Panc1 (cell line): ENCODE measurements around the gene IL17REL. TPM values are rescaled to one million over a fixed set of nuclear protein-coding genes. Genes with fewer than 3 reads are reported as not detected.

Experiments
- ATAC-seq: fragments of 200-7000 bp; cut with Tn5 transposase; 2 replicates; pipeline ENCODE4 v1.9.1; 2020; ENCODE audit warnings: mild to moderate bottlenecking, moderate library complexity
- BruUV-seq: library from RNA; stranded (reverse); fragments of 400-500 nt; replicated peaks from 2 replicates; lab custom pipeline; 2021; lab: Mats Ljungman, UMichigan
- CTCF ChIA-PET: fragments of 300-600 bp; sonication (Branson Sonifier 250); formaldehyde crosslinking; loops from one replicate; lab custom pipeline; 2022; ENCODE audit warnings: antibody characterized with exemption; lab: Charles Lee
- POLR2A ChIA-PET: fragments of 300-600 bp; sonication (Branson Sonifier 250); formaldehyde crosslinking; loops from one replicate; lab custom pipeline; 2022; ENCODE audit warnings: antibody characterized with exemption; lab: Charles Lee
- DNase-seq: peaks from one replicate; pipeline ENCODE4 v3.0.0-alpha.2; 2010; ENCODE audit warnings: low read depth, low spot score
- H3K27ac ChIP-seq: 2 replicates; pipeline ENCODE4 v1.5.1; 2011; ENCODE audit warnings: mild to moderate bottlenecking, low read length, inconsistent platforms
- H3K27me3 ChIP-seq: fragments of 200-500 bp; sonication (Bioruptor generic); 2 replicates; pipeline ENCODE4 v1.6.0; 2014; ENCODE audit warnings: low read length, inconsistent platforms; ENCODE audit not compliant: control insufficient read depth, insufficient read depth
- H3K36me3 ChIP-seq: fragments of 200-500 bp; sonication (Bioruptor generic); 2 replicates; pipeline ENCODE4 v1.5.1; 2014; ENCODE audit warnings: inconsistent platforms, mild to moderate bottlenecking, low read length, moderate library complexity; ENCODE audit not compliant: control insufficient read depth, insufficient read depth
- H3K4me1 ChIP-seq: 2 replicates; pipeline ENCODE4 v1.5.1; 2011; ENCODE audit warnings: inconsistent platforms, mild to moderate bottlenecking, low read length, moderate library complexity; ENCODE audit not compliant: control insufficient read depth, insufficient read depth
- H3K4me3 ChIP-seq, 2 experiments: 2 replicates each; pipeline ENCODE4 v1.5.1; 2011 to 2012; ENCODE audit warnings: low read depth in 2 of 2, low read length in 2 of 2, mild to moderate bottlenecking in 2 of 2, inconsistent platforms in 1 of 2, moderate library complexity in 1 of 2
- H3K9me3 ChIP-seq: fragments of 200-500 bp; sonication (Bioruptor generic); 2 replicates; pipeline ENCODE4 v1.5.1; 2014; ENCODE audit warnings: low read depth, mild to moderate bottlenecking, inconsistent platforms, low read length, moderate library complexity; ENCODE audit not compliant: control insufficient read depth, insufficient read depth
- POLR2AphosphoS5 ChIP-seq: IDR thresholded peaks from 2 replicates; pipeline ENCODE4 v1.6.1; 2012; ENCODE audit warnings: mild to moderate bottlenecking, low read depth, low read length, moderate library complexity
- SIN3A ChIP-seq: IDR thresholded peaks from 2 replicates; pipeline ENCODE4 v1.6.1; 2012; ENCODE audit warnings: low read depth, mild to moderate bottlenecking, low read length, moderate library complexity, borderline replicate concordance; ENCODE audit not compliant: insufficient read depth
- TCF7L2 ChIP-seq: IDR thresholded peaks from 2 replicates; pipeline ENCODE4 v1.6.1; 2011; ENCODE audit warnings: mild to moderate bottlenecking, low read depth, low read length, inconsistent platforms
- in situ Hi-C: cut with HindIII; loops from 2 replicates; pipeline ENCODE4 v1.10.0; 2016; ENCODE audit warnings: low sequenced_read_pairs, low pct_unique_long_range_greater_than_20kb
- intact Hi-C: fragments of 100-400 bp; cut with micrococcal nuclease; formaldehyde crosslinking; loops from one replicate; pipeline ENCODE4 v1.10.0; 2022; ENCODE audit not compliant: unreplicated experiment
- total RNA-seq: library from RNA; stranded (reverse); gene quantifications from one replicate; pipeline ENCODE4 v1.2.1, GENCODE V29; 2021; ENCODE audit not compliant: unreplicated experiment
- TF ChIP-seq, protein P1 (sequence below): fragments of 450-650 bp; IDR thresholded peaks from 2 replicates; pipeline ENCODE4 v1.5.1; 2017; ENCODE audit warnings: mild to moderate bottlenecking
- TF ChIP-seq, protein P2 (sequence below), 2 experiments: IDR thresholded peaks; 2 replicates each; pipeline ENCODE4 v1.6.1; 2011 to 2012; ENCODE audit warnings: low read depth in 2 of 2, control low read depth in 1 of 2, low read length in 1 of 2, mild to moderate bottlenecking in 1 of 2, moderate library complexity in 1 of 2; ENCODE audit not compliant: insufficient read depth in 1 of 2

The IL17REL gene
- total RNA-seq, 1 experiment from 2014 or later = 0.82 TPM

DNA sequence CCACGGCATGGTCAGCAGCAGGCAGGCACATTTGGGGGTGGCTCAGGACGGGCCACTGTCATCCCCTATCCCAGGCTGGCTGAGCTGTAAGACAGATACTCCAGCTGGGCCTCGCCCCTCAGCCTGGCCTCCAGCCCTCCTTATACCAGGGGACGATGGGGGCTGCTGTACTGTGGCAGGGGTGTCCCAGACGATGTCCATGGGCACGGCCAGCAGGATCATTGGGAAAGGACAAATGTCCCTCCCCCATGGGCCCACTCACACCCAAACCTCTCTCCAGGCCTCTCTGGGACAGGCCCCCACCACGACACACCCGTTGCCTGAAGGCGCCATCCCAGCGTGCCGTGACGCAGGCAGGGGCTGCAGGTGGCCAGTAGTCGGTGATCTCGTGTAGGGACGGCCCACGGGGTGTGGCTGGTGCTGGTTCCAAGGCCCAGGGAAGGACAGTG, 1.5 kb upstream of the IL17REL start:
- POLR2A ChIA-PET = no interaction called here
- no TSS peak for BruUV-seq

DNA sequence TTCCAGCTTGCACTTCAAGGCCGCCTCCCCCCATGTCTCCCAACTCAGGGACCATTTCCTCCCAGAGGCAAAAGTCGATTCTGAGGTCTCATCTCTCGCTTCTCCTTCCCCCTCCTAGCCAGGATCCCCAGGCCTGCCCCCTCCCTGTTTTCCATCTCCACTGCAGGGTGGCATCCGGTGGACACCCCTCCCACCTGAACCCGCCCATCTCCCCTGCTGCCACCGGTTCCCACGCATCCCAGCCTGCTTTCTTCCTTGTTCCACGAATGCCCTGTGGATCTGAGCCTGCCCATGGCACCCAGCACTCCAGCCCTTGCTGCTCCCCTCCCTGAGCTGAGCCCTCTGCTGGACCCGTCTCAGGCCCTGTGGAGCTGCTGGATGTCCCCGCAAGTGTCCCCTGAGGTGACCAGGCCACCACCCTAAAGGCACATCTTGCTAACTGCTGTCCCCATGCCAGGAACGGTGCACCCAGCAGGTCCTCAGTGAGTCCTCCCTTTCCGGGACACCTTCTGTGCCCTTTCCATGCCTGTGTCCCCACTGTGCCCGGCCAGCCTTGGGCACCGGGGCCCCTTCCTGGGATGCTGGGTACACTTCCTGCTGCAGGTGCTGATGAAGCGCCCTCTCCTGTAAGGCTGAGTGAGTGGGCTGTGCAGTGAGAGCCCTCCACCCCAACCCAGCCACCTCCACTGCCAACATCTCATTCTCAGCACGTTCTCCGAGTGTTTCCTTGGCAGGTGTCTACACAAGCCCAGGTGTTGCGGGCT, 936 bp downstream of the IL17REL start:
- no TSS peak for BruUV-seq
- no peak for ATAC-seq
- no peak for TF ChIP-seq POLR2AphosphoS5
- TF ChIP-seq, protein P1, sequence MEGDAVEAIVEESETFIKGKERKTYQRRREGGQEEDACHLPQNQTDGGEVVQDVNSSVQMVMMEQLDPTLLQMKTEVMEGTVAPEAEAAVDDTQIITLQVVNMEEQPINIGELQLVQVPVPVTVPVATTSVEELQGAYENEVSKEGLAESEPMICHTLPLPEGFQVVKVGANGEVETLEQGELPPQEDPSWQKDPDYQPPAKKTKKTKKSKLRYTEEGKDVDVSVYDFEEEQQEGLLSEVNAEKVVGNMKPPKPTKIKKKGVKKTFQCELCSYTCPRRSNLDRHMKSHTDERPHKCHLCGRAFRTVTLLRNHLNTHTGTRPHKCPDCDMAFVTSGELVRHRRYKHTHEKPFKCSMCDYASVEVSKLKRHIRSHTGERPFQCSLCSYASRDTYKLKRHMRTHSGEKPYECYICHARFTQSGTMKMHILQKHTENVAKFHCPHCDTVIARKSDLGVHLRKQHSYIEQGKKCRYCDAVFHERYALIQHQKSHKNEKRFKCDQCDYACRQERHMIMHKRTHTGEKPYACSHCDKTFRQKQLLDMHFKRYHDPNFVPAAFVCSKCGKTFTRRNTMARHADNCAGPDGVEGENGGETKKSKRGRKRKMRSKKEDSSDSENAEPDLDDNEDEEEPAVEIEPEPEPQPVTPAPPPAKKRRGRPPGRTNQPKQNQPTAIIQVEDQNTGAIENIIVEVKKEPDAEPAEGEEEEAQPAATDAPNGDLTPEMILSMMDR = no peak
- no peak for TF ChIP-seq SIN3A
- TF ChIP-seq, protein P2, sequence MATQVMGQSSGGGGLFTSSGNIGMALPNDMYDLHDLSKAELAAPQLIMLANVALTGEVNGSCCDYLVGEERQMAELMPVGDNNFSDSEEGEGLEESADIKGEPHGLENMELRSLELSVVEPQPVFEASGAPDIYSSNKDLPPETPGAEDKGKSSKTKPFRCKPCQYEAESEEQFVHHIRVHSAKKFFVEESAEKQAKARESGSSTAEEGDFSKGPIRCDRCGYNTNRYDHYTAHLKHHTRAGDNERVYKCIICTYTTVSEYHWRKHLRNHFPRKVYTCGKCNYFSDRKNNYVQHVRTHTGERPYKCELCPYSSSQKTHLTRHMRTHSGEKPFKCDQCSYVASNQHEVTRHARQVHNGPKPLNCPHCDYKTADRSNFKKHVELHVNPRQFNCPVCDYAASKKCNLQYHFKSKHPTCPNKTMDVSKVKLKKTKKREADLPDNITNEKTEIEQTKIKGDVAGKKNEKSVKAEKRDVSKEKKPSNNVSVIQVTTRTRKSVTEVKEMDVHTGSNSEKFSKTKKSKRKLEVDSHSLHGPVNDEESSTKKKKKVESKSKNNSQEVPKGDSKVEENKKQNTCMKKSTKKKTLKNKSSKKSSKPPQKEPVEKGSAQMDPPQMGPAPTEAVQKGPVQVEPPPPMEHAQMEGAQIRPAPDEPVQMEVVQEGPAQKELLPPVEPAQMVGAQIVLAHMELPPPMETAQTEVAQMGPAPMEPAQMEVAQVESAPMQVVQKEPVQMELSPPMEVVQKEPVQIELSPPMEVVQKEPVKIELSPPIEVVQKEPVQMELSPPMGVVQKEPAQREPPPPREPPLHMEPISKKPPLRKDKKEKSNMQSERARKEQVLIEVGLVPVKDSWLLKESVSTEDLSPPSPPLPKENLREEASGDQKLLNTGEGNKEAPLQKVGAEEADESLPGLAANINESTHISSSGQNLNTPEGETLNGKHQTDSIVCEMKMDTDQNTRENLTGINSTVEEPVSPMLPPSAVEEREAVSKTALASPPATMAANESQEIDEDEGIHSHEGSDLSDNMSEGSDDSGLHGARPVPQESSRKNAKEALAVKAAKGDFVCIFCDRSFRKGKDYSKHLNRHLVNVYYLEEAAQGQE (IDR thresholded peaks at IDR 0.05; ENCODE audit: insufficient read depth in 1 of 2, low read depth in 2 of 2, low read length in 1 of 2) = no peak
- no peak for TF ChIP-seq TCF7L2
- no peaks in the 10 kb centered on the region for H3K36me3 ChIP-seq
- peaks cover 32% of the 10 kb centered on the region for H3K4me1 ChIP-seq
- in situ Hi-C loops (no loop called here), intact Hi-C loops (no loop called here)
- CTCF ChIA-PET = no interaction called here
- H3K27ac ChIP-seq = no peak overlapping the region
- H3K9me3 ChIP-seq = no peaks in the 10 kb centered on the region
- POLR2A ChIA-PET = no interaction called here
- DNase-seq = no peak
- peak overlapping the region in 1 of 2 experiments; percentile 20; a peak in 2 of 4 replicates for H3K4me3 ChIP-seq
- H3K27me3 ChIP-seq = no peaks in the 10 kb centered on the region

More for the DNA sequence above, 1.5 kb upstream of the IL17REL start:
- Histone ChIP-seq H3K36me3 (no peaks in the 10 kb centered on the region), H3K9me3 (no peaks in the 10 kb centered on the region), H3K4me1 (peaks cover 20% of the 10 kb centered on the region), H3K4me3 (no peak overlapping the region), H3K27me3 (no peaks in the 10 kb centered on the region), H3K27ac (no peak overlapping the region)
- CTCF ChIA-PET = interaction anchor here (0.6 to 1.1 kb wide), 2 partner anchors 13 to 17 kb away, joined by 4 to 11 read pairs; no protein-coding TSS in a partner anchor
- intact Hi-C loops = no loop called here
- in situ Hi-C loops = no loop called here
- DNase-seq = no peak
- no peak; the same call in 1 of the 2 replicates for ATAC-seq
- no peak for TF ChIP-seq TCF7L2
- TF ChIP-seq, protein P1 = no peak
- TF ChIP-seq POLR2AphosphoS5 = no peak
- TF ChIP-seq, protein P2 (IDR thresholded peaks at IDR 0.05; ENCODE audit: insufficient read depth in 1 of 2, low read depth in 2 of 2, low read length in 1 of 2) = no peak
- no peak for TF ChIP-seq SIN3A
